OCI-LY3 (cell line): Measurements from ENCODE around the gene CEP250.

ENCODE experiments used
- H2AFZ ChIP-seq: fragments of 200-600, 300-600 bp; shearing (Covaris generic); 2 replicates; pipeline ENCODE4 v1.6.0; 2014; ENCODE audit warnings: antibody characterized with exemption, low read depth, low read length
- H3K27ac ChIP-seq: fragments of 200-600, 300-600 bp; sonication (generic); 2 replicates; pipeline ENCODE4 v1.5.1; 2014; ENCODE audit warnings: mild to moderate bottlenecking, low read length, moderate library complexity, mixed read lengths
- H3K27me3 ChIP-seq: fragments of 200-600, 300-600 bp; sonication (generic); 2 replicates; pipeline ENCODE4 v1.6.1; 2014; ENCODE audit warnings: low read depth, low read length, mixed read lengths
- H3K36me3 ChIP-seq: fragments of 200-600, 300-600 bp; sonication (generic); replicated peaks from 2 replicates; pipeline ENCODE3; 2014; ENCODE audit warnings: low read depth, low read length, mixed read lengths
- H3K4me1 ChIP-seq: fragments of 300-600, 200-600 bp; sonication (generic); 2 replicates; pipeline ENCODE4 v1.6.1; 2014; ENCODE audit warnings: low read length, mixed read lengths
- H3K4me2 ChIP-seq: fragments of 200-600, 300-600 bp; sonication (generic); 2 replicates; pipeline ENCODE4 v1.6.1; 2014; ENCODE audit warnings: low read length, mixed read lengths
- H3K4me3 ChIP-seq: fragments of 300-600, 200-600 bp; sonication (generic); 2 replicates; pipeline ENCODE4 v1.5.1; 2014; ENCODE audit warnings: antibody characterized with exemption, mild to moderate bottlenecking, low read length, moderate library complexity
- H3K79me2 ChIP-seq: fragments of 300-600, 200-600 bp; shearing (Covaris generic); 2 replicates; pipeline ENCODE4 v1.6.1; 2014; ENCODE audit warnings: mild to moderate bottlenecking, low read length, mixed read lengths
- H3K9ac ChIP-seq: fragments of 300-600, 200-600 bp; shearing (Covaris generic); 2 replicates; pipeline ENCODE4 v1.6.0; 2014; ENCODE audit warnings: mild to moderate bottlenecking, low read length, moderate library complexity
- H3K9me3 ChIP-seq: fragments of 200-600, 300-600 bp; shearing (Covaris generic); 2 replicates; pipeline ENCODE4 v1.6.1; 2014; ENCODE audit warnings: low read length, mixed read lengths; ENCODE audit not compliant: insufficient read depth
- H4K20me1 ChIP-seq: fragments of 200-600, 300-600 bp; sonication (generic); 2 replicates; pipeline ENCODE4 v1.6.1; 2016; ENCODE audit warnings: low read length, mixed read lengths; ENCODE audit not compliant: insufficient read depth
- CTCF ChIP-seq: fragments of 200-600, 300-600 bp; sonication (generic); IDR thresholded peaks from 2 replicates; pipeline ENCODE4 v1.5.1; 2014; ENCODE audit warnings: antibody characterized with exemption, low read length, low read depth
- EZH2phosphoT487 ChIP-seq: fragments of 200-600 bp; shearing (Covaris generic); IDR thresholded peaks from 2 replicates; pipeline ENCODE4 v1.6.1; 2018; ENCODE audit warnings: antibody characterized with exemption, mixed run types, low read depth

CEP250 gene

GRCh38 chr20:35561671-35562070, 106.3 kb downstream of the CEP250 start:
- TF ChIP-seq CTCF (no peak), EZH2phosphoT487 (no peak)
- no peaks in the 10 kb centered on the region for H3K79me2 ChIP-seq
- no peak overlapping the region for H2AFZ ChIP-seq
- H3K4me1 ChIP-seq, result no peaks in the 10 kb centered on the region
- no peak overlapping the region for H3K4me2 ChIP-seq
- H4K20me1 ChIP-seq, result no peaks in the 10 kb centered on the region
- H3K27me3 ChIP-seq, result peaks cover 5% of the 10 kb centered on the region; the same call in 1 of the 2 replicates
- no peaks in the 10 kb centered on the region for H3K9me3 ChIP-seq
- H3K36me3 ChIP-seq, result peaks cover 11% of the 10 kb centered on the region
- H3K27ac ChIP-seq, result no peak overlapping the region
- H3K4me3 ChIP-seq, result no peak overlapping the region
- no peak overlapping the region for H3K9ac ChIP-seq

- peaks cover 10% of the 10 kb centered on the region for H3K27me3 ChIP-seq
Measured at GRCh38 chr20:35562541-35563110, 107.2 kb downstream of the CEP250 start.

GRCh38 chr20:35563834-35564233, 108.4 kb downstream of the CEP250 start:
- Histone ChIP-seq H3K27me3 (peaks cover 11% of the 10 kb centered on the region), H3K4me1 (no peaks in the 10 kb centered on the region), H4K20me1 (no peaks in the 10 kb centered on the region), H3K9me3 (no peaks in the 10 kb centered on the region), H3K27ac (no peak overlapping the region), H2AFZ (no peak overlapping the region), H3K79me2 (no peaks in the 10 kb centered on the region), H3K4me3 (no peak overlapping the region), H3K4me2 (no peak overlapping the region), H3K9ac (no peak overlapping the region), H3K36me3 (peaks cover 4% of the 10 kb centered on the region)
- TF ChIP-seq CTCF (no peak), EZH2phosphoT487 (no peak)

More at GRCh38 chr20:35562541-35563110, 107.2 kb downstream of the CEP250 start:
- no peak overlapping the region for H3K9ac ChIP-seq
- H3K27ac ChIP-seq, result no peak overlapping the region
- H3K36me3 ChIP-seq, result peaks cover 6% of the 10 kb centered on the region
- no peak overlapping the region for H3K4me2 ChIP-seq
- H2AFZ ChIP-seq, result no peak overlapping the region
- no peaks in the 10 kb centered on the region for H3K4me1 ChIP-seq
- TF ChIP-seq EZH2phosphoT487, result no peak
- no peak for TF ChIP-seq CTCF
- no peak overlapping the region for H3K4me3 ChIP-seq
- no peaks in the 10 kb centered on the region for H3K9me3 ChIP-seq
- H4K20me1 ChIP-seq, result no peaks in the 10 kb centered on the region
- no peaks in the 10 kb centered on the region for H3K79me2 ChIP-seq

- Histone ChIP-seq H4K20me1 (no peaks in the 10 kb centered on the region), H3K4me1 (no peaks in the 10 kb centered on the region), H3K27ac (no peak overlapping the region), H2AFZ (no peak overlapping the region), H3K9ac (no peak overlapping the region), H3K79me2 (no peaks in the 10 kb centered on the region), H3K27me3 (peaks cover 11% of the 10 kb centered on the region), H3K4me2 (no peak overlapping the region), H3K9me3 (no peaks in the 10 kb centered on the region), H3K4me3 (no peak overlapping the region), H3K36me3 (no peaks in the 10 kb centered on the region)
- no peak for TF ChIP-seq CTCF
- no peak for TF ChIP-seq EZH2phosphoT487
Measured at GRCh38 chr20:35564905-35565304, 109.5 kb downstream of the CEP250 start.
